GM19467 (cell line): ENCODE data around the gene OGG1.

Source experiments
- ATAC-seq: cut with Tn5 transposase; IDR thresholded peaks from one replicate; pipeline ENCODE4 v1.9.1; 2021; ENCODE audit warnings: mild to moderate bottlenecking, moderate library complexity; ENCODE audit not compliant: unreplicated experiment

Gene OGG1

GRCh38 chr3:9749645-9750555, at the start of gene OGG1:
Gene OGG1, plus strand, starts transcription at chr3:9749952. Its CDS starts 335 bp downstream, at chr3:9750287.
- peak; percentile 86 for ATAC-seq

GRCh38 chr3:9700536-9700935, 49.2 kb upstream of the OGG1 start:
- ATAC-seq = no peak

GRCh38 chr3:9701006-9701405, 48.7 kb upstream of the OGG1 start:
- ATAC-seq = no peak

- ATAC-seq = no peak
Observed at GRCh38 chr3:9701711-9702110, 48.0 kb upstream of the OGG1 start.

- no peak for ATAC-seq
Observed at GRCh38 chr3:9703240-9703639, 46.5 kb upstream of the OGG1 start.

GRCh38 chr3:9703736-9704346, 45.9 kb upstream of the OGG1 start, which contains the start of gene CPNE9:
Gene CPNE9, plus strand, starts transcription at chr3:9703833. Its CDS starts 164 bp downstream, at chr3:9703997.
- ATAC-seq = no peak

- ATAC-seq = no peak
Observed at GRCh38 chr3:9704347-9705322, 45.1 kb upstream of the OGG1 start.

GRCh38 chr3:9710174-9710739, 39.5 kb upstream of the OGG1 start:
- ATAC-seq = no peak

GRCh38 chr3:9712415-9712814, 37.3 kb upstream of the OGG1 start:
- no peak for ATAC-seq

- no peak for ATAC-seq
Observed at GRCh38 chr3:9713142-9713541, 36.6 kb upstream of the OGG1 start.

- ATAC-seq = no peak
Observed at GRCh38 chr3:9715136-9715535, 34.6 kb upstream of the OGG1 start.

- no peak for ATAC-seq
Observed at GRCh38 chr3:9715764-9716437, 33.9 kb upstream of the OGG1 start.

GRCh38 chr3:9716801-9717555, 32.8 kb upstream of the OGG1 start:
- ATAC-seq = no peak

- no peak for ATAC-seq
Observed at GRCh38 chr3:9717563-9717962, 32.2 kb upstream of the OGG1 start.

- ATAC-seq = no peak
Observed at GRCh38 chr3:9718118-9718517, 31.6 kb upstream of the OGG1 start.

GRCh38 chr3:9721015-9721699, 28.6 kb upstream of the OGG1 start:
- no peak for ATAC-seq

- ATAC-seq = no peak
Observed at GRCh38 chr3:9721700-9722060, 28.1 kb upstream of the OGG1 start.

GRCh38 chr3:9725775-9726515, 23.8 kb upstream of the OGG1 start:
- no peak for ATAC-seq
